SIG-M5 (cell line): ENCODE results near the gene NGF.
"Not testable (repeated sequence)": the region's sequence is repeated elsewhere in the genome, so short reads cannot be mapped to it uniquely, and the experiment has no call there.

Source experiments
- DNase-seq: peaks from one replicate; lab custom pipeline; 2025; lab: John Stamatoyannopoulos, UW

NGF gene

GRCh38 chr1:115332813-115333608, 5.0 kb downstream of the NGF start:
- DNase-seq = no peak

DNA sequence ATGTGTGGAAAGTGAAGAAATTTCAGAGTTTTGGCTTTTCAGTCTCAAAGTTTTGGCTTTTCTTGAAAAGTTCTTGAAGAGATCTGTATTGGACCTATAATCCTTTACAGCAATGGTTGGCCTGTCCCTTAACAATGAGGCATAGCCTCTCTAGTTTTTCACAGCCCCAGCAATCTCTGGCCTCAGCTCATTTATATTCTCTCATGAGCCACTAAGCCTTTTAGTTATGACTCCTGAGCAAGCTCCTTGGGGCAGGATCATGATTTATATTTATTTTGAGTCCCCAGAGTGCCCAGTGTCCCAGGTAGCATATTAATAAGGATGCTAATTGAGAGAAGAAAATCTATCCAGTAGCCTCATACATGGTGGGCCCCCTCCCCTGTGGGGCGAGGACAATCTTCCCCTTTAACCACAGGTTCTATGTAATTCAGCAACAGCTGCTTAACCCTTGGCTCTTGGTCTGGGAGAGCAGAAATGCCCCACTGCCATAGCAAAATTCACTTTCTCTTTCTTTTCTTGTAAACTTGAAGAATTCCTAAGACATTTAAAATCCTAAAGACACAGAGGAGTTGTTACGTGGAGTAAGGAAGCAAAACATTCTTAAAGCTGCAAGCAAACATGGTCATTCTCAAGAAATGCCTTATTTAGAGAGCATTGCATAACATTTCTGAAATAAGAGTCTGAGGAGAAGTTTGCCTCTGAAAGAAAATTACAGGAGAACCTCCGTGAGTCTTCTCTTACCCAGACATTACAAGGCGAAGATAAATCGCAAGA, 6.3 kb downstream of the NGF start:
- DNase-seq = no peak

GRCh38 chr1:115330480-115331013, 7.5 kb downstream of the NGF start:
- DNase-seq = no peak

GRCh38 chr1:115329965-115330364, 8.1 kb downstream of the NGF start:
- DNase-seq = no peak

GRCh38 chr1:115327270-115327669, 10.8 kb downstream of the NGF start:
- DNase-seq = no peak

GRCh38 chr1:115326419-115326818, 11.6 kb downstream of the NGF start:
- DNase-seq = no peak

GRCh38 chr1:115325874-115326273, 12.2 kb downstream of the NGF start:
- no peak for DNase-seq

DNA sequence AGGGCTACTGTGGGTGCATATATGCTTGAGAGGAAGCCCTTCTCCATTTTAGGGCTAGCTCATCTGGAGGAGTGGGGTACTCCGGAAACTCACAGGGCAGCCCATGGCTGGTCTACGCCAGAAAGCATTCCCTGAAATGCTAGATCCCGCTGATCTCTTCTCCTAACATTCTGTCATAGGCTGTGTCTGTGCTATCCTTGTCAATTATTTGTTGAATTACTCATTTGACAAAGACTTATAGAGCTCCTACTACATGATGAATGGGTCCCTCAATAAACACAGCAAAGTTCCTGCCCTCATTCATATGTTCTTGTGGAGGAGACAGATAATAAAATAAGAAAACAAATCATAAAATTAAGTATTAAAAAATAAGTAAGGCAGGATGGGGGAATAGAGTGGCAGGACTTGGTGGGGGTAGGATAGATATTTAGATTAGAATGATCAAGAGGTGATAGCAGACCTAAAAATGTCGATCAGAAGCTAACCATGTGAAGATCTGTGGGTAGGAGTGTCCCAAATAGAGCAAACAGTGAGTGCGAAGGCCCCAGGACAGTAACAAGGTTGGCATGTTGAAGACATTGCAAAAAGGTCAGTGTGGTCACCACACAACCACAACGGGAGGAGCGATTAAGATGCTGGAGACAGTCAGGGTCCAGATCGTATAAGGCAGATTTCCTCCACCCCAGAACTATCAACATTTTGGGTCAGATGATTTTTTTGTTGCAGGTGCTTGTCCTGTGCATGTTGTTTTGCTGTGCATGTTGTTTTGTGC, 13.2 kb downstream of the NGF start:
- no peak for DNase-seq

DNA sequence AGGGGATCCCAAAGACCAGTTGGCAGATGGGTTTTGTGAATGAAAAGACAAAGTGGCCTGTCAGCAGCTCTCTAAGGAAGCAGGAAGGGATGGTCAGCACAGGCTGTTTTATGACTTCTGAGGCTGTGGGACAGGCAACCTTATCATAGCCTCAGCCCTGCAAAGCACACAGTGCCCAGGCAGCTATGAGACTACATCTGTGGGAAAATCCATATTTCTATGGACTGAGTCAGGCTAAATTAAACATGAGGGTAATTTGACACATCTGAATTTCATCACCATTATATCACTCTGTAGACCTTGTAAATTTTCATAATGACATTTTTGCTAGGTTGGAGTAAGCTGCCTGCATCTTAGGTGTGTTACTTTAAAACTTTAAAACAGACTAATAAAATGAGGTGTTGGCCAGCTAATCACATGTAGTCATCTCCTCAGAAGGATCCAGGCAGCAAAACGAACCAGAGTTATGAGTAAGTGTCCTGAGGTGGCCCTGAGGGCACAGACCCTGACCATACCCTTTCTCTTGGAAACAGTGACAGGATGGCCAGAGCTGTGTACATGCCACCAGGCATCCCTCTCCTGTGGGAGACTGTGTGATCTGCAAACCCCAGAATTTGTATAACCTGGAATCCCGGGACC, 14.6 kb downstream of the NGF start:
- DNase-seq = no peak

DNA sequence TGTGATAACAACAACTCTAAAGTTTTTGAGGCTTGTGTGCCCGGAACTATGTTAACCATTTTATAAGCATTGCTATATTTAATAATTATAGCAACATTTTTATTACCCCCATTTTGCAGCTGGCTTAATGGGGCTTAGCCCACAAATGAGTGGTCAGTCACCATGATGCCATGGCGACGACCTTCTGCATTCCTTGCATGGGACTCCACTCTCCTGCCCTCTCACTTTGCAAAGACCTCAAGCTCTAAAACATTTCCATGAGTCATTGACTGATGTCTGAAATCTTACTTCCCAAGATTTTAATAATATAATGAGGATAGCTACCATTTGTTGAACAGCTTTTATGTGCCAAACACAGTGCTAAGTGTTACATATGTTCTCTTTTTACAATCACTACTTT, 15.4 kb downstream of the NGF start:
- DNase-seq = no peak

DNA sequence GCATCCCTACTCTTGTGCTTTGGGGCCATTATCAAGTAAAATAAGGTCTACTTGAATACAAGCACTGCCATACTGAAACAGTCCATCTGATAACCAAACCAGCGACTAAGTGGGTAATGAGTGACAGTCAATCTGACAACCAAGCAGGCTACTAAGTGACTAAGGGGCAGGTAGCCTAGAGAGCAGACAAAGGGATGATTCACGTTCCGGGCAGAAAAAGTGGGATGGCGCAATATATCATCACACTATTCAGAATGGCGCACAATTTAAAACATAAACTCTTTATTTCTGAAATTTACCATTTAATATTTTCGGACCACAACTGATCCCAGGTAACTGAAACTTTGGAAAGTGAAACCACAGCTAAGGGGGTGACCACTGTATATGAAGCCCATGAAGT, 17.7 kb downstream of the NGF start:
- no peak for DNase-seq

GRCh38 chr1:115319706-115320105, 18.3 kb downstream of the NGF start:
- DNase-seq = no peak

DNA sequence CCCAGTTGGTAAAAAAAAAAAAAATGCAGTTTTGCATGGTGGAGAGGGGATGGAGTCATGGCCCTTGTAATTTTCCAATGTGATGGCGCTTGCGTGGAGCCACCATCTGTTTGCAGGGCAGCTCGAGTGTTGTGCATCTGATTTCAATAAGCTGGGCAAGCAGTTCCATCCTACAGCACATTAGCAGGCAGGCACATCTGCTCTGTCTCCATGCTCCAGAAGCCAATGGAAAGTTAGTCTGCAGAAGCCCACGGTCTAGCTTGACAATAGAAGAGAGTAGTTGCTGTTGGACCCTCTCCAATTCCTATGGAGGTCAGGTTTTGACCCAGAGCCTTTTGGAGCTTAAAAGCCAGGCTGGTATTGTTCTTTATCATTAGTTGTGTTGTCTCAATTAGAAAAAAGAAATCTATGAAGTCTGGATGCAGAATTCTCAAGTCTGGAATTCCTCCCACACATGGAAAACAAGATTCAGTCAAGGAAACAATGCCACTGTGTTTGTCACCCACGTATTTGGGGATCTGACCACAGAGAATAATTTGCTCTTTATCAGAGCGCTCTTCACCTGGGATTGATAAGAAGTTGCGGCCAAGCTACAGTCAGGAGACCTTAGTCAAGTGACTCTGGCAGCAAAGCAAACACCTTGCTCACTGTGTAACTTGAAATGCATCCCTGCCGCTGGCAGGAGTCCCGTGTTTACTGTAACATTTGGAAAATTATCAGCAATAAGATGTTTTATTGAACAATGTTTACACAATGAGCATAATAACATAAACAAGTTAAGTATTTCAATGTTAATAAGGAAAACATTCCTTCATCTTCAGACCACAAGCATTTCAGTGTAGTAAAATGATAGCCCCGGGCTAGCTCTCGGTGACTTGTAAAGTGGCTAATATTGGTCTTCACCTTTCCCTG, 20.7 kb downstream of the NGF start:
- no peak for DNase-seq

DNA sequence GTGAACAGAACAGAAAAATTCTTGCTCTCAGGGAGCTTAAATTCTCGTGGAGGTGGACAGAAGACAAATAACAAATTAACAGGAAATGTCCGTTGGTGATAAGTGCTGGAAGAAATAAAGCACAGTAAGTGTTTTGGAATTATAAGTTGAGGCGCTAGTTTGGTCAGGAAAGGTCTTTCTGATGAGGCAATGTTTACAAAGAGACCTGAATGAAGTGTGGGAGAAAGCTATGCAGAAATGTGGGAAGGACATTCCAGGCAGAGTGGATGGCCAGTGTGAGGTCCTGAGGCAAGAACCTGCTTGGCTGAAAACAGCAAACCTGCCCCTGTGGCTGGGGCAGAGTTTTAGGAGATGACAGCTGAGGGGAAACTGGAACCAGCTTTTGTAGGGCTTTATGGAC, 23.3 kb downstream of the NGF start:
- DNase-seq = no peak

DNA sequence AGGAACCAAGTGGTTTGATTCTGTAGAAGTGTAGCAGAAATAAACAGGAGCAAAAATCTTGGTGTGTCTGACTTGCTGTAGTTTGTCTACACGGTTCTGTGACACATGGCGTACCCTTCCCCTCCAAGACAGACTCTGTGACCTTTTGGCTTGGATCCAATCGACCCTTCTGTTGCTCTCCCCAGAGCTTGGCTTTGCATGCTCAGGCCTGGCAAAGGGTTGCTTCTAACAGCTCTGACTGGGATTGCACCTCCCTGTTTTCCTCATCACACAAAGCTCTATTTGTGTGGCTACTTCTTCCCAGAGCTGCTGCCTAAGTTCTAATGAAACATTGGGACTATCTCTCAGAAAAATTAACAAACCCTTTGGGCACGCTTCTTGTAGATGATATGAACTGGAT, 24.0 kb downstream of the NGF start:
- no peak for DNase-seq

DNA sequence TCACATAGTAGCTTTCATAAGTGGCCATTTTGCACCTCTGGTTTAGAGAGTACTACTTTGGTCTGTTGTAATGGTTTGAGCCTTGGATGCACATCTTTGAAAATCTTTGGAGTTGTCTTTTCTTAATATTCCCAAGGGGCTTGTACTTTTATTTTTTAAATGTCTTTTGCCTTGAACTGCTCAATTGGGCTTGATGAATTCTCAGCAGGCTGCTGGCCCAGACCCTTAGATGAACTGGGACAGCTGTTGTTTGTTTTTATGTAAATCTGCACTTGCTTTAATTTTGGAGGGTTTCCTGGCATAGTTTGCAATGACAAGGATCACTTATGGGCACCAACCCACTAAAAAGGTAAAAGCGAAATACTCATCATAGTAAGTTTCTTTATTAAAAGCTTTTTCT, 24.9 kb downstream of the NGF start:
- no peak for DNase-seq

GRCh38 chr1:115312742-115313141, 25.3 kb downstream of the NGF start:
- no peak for DNase-seq

DNA sequence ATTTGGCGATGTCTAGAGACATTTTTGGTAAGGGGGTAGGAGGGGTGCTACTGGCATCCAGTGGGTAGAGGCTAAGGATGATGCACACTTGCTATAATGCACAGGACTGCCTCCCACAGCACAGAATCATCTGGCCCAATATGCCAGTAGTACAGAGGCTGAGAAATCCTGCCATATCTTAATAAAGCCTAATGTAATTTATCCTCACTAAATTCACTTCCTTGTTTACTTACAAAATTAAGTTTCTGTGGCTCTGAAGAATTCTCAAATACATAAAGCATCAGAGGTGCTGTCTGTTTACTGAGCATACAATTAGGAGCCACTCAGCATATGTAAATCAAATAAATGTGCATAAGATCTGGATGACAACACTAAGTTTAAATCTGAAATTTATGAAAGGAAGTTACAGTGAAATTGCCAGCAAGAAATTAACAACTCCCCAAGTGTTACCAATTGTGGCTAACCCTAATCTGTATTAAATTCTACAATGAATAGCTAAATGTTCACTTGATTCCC, 26.5 kb downstream of the NGF start:
- no peak for DNase-seq

DNA sequence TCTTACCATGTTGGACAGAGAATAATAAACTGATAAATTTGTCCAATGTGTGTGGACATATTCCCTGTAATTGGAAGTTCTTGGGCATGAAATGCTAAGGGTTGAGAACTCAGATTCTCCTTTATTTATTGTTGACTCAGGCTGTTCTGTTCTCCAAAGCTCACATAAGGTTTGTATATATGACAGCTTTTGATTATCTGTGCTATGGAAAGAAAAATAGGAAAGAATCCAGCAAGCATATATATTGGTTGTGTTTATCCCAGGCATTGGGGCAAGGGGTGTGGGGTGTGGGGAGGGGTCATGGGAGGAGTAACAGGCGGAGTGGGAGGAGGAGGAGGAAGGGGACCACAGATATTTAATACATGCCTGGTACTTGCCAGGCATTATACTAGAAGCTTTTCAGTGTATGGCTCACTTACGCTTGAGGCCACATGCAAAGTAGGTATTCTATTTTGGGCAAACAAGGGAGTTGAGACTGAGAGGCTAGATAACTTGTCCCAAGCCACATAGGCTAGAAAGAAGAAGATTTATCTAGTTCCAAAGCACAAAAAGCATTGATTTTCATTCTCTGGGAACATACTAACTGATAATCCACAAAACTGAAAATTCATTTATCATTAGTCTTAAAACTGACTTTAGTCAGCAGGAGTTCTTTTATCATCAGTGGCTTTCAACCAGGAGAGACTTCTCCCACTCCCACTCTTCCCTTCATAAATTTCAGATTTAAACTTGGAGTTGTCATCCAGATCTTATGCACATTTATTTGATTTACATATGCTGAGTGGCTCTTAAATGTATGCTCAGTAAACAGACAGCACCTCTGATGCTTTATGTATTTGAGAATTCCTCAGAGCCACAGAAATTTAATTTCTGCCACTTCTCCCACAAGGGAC, 27.2 kb downstream of the NGF start:
- no peak for DNase-seq

DNA sequence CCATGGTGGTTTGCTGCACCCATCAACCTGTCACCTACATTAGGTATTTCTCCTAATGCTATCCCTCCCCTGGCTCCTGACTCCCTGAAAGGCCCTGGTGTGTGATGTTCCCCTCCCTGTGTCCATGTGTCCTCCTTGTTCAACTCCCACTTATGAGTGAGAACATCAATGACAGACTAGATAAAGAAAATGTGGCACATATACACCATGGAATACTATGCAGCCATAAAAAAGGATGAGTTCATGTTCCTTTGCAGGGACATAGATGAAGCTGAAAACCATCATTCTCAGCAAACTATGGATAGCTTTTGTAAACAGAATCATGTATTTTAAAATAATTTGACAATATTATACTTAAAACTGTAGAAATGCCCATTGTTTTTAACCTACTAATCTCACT, 28.5 kb downstream of the NGF start:
- not testable (repeated sequence) for DNase-seq
